A673 (cell line): ENCODE measurements around the gene HOMEZ. TPM values are rescaled to one million over a fixed set of nuclear protein-coding genes. Genes with fewer than 3 reads are reported as not detected.
"Not testable (repeated sequence)": the region's sequence is repeated elsewhere in the genome, so short reads cannot be mapped to it uniquely, and the experiment has no call there.

Experiments used
- BruUV-seq: library from RNA; stranded (reverse); fragments of 400-500 nt; replicated peaks from 2 replicates; lab custom pipeline; 2021; lab: Mats Ljungman, UMichigan
- CTCF ChIA-PET: fragments of 300-600 bp; sonication (Branson Sonifier 250); formaldehyde crosslinking; loops from one replicate; lab custom pipeline; 2022; ENCODE audit warnings: antibody characterized with exemption; lab: Charles Lee
- POLR2A ChIA-PET: fragments of 300-600 bp; sonication (Branson Sonifier 250); formaldehyde crosslinking; loops from one replicate; lab custom pipeline; 2022; ENCODE audit warnings: antibody characterized with exemption; ENCODE audit not compliant: low non-redundant PET; lab: Charles Lee
- DNase-seq: peaks from one replicate; pipeline ENCODE4 v3.0.0-alpha.2; 2015; ENCODE audit warnings: low spot score
- H3K27ac ChIP-seq: fragments of 200-600 bp; sonication (generic); 2 replicates; pipeline ENCODE4 v1.5.1; 2016; ENCODE audit warnings: mixed run types, low read depth, mild to moderate bottlenecking, mixed read lengths, antibody characterized with exemption, low read length; ENCODE audit not compliant: poor library complexity, severe bottlenecking
- H3K27me3 ChIP-seq: fragments of 200-600 bp; sonication (generic); replicated peaks from 2 replicates; pipeline ENCODE4 v1.6.1; 2017; ENCODE audit warnings: mixed run types, low read depth, mild to moderate bottlenecking, mixed read lengths, antibody characterized with exemption, low read length; ENCODE audit not compliant: insufficient read depth, poor library complexity
- H3K36me3 ChIP-seq: fragments of 200-600 bp; sonication (generic); 2 replicates; pipeline ENCODE4 v1.6.1; 2016; ENCODE audit warnings: mixed run types, mild to moderate bottlenecking, mixed read lengths, antibody characterized with exemption, low read length; ENCODE audit not compliant: insufficient read depth, poor library complexity, severe bottlenecking
- H3K4me1 ChIP-seq: fragments of 200-600 bp; sonication (generic); 2 replicates; pipeline ENCODE4 v1.6.1; 2017; ENCODE audit warnings: mixed run types, mild to moderate bottlenecking, mixed read lengths, antibody characterized with exemption, low read length; ENCODE audit not compliant: insufficient read depth, poor library complexity, severe bottlenecking
- H3K4me3 ChIP-seq: fragments of 200-600 bp; sonication (generic); 2 replicates; pipeline ENCODE4 v1.5.1; 2016; ENCODE audit warnings: low read depth, mixed run types, mild to moderate bottlenecking, mixed read lengths, low read length; ENCODE audit not compliant: poor library complexity, severe bottlenecking
- H3K9me3 ChIP-seq: fragments of 200-600 bp; sonication (generic); 2 replicates; pipeline ENCODE4 v1.6.1; 2016; ENCODE audit warnings: mixed run types, low read depth, mild to moderate bottlenecking, mixed read lengths, antibody characterized with exemption, low read length; ENCODE audit not compliant: poor library complexity, severe bottlenecking
- CTCF ChIP-seq: fragments of 300-800, 200-600 bp; sonication (generic); conservative IDR thresholded peaks from 2 replicates; pipeline ENCODE4 v1.5.1; 2017; ENCODE audit warnings: low read depth, mild to moderate bottlenecking, antibody characterized with exemption, low read length, moderate library complexity, mixed read lengths
- EZH2 ChIP-seq: fragments of 200-600 bp; sonication (generic); IDR thresholded peaks from 2 replicates; pipeline ENCODE4 v1.6.1; 2017; ENCODE audit warnings: borderline replicate concordance, low read depth, mild to moderate bottlenecking, mixed read lengths, antibody characterized with exemption, low read length; ENCODE audit not compliant: poor library complexity, severe bottlenecking
- intact Hi-C: fragments of 100-400 bp; cut with micrococcal nuclease; formaldehyde crosslinking; loops from one replicate; pipeline ENCODE4 v1.10.0; 2022; ENCODE audit not compliant: unreplicated experiment
- total RNA-seq: library from RNA; stranded (reverse); gene quantifications from 2 replicates; pipeline ENCODE4 v1.2.3, GENCODE V29; 2021

Gene HOMEZ
- total RNA-seq, 1 experiment from 2014 or later, result 6.3 TPM

- no peak for DNase-seq
- no TSS peak for BruUV-seq
- TF ChIP-seq CTCF (no peak), EZH2 (no peak)
- Histone ChIP-seq H3K4me1 (no peaks in the 10 kb centered on the region), H3K9me3 (no peaks in the 10 kb centered on the region), H3K4me3 (no peak overlapping the region), H3K27me3 (no peaks in the 10 kb centered on the region), H3K36me3 (no peaks in the 10 kb centered on the region), H3K27ac (no peak overlapping the region)
- POLR2A ChIA-PET, result no interaction called here
- CTCF ChIA-PET, result no interaction called here
- intact Hi-C loops, result no loop called here
These were observed 57.1 kb downstream of the HOMEZ start for GRCh38 chr14:23228812-23229211.

- Histone ChIP-seq H3K36me3 (no peaks in the 10 kb centered on the region), H3K27ac (no peak overlapping the region), H3K4me1 (no peaks in the 10 kb centered on the region), H3K9me3 (no peaks in the 10 kb centered on the region), H3K27me3 (peaks cover under 1% of the 10 kb centered on the region), H3K4me3 (no peak overlapping the region)
- intact Hi-C loops, result no loop called here
- POLR2A ChIA-PET, result no interaction called here
- no peak for TF ChIP-seq EZH2
- no peak for TF ChIP-seq CTCF
- no TSS peak for BruUV-seq
- no peak for DNase-seq
- CTCF ChIA-PET, result no interaction called here
These were observed 58.4 kb downstream of the HOMEZ start for GRCh38 chr14:23227566-23227965.

GRCh38 chr14:23224958-23225357, 61.0 kb downstream of the HOMEZ start:
- H3K27ac ChIP-seq, BruUV-seq, DNase-seq, H3K36me3 ChIP-seq, POLR2A ChIA-PET, intact Hi-C loops, H3K4me1 ChIP-seq, H3K4me3 ChIP-seq, H3K27me3 ChIP-seq, H3K9me3 ChIP-seq: not testable (repeated sequence)
- CTCF ChIA-PET, result interaction anchor here (0.6 kb wide), 1 partner anchor 19 kb away, joined by 4 read pairs; no protein-coding TSS in a partner anchor

Other genes starting within 250 kb of the HOMEZ start
- gene PSMB11, start 243.9 kb downstream of the HOMEZ start, total RNA-seq, result not detected in 2 replicates
- gene CDH24, start 228.6 kb downstream of the HOMEZ start, total RNA-seq, result 44.8 and 47.0 TPM in 2 replicates
- 325 and 339 TPM in 2 replicates for gene ACIN1, start 191.0 kb downstream of the HOMEZ start, total RNA-seq
- 50.3 and 54.5 TPM in 2 replicates for gene C14orf119, start 190.6 kb downstream of the HOMEZ start, total RNA-seq
- not detected in 2 replicates for gene CIROP, start 181.1 kb downstream of the HOMEZ start, total RNA-seq
- not detected in 2 replicates for gene CEBPE, start 166.9 kb downstream of the HOMEZ start, total RNA-seq
- 18.3 and 24.8 TPM in 2 replicates for gene SLC7A8, start 102.5 kb downstream of the HOMEZ start, total RNA-seq
- not detected in 2 replicates for gene RNF212B, start 48.2 kb downstream of the HOMEZ start, total RNA-seq
- 9.7 and 10.9 TPM in 2 replicates for gene PPP1R3E, start 16.7 kb upstream of the HOMEZ start, total RNA-seq
- 22.8 and 25.1 TPM in 2 replicates for gene BCL2L2, start 20.7 kb upstream of the HOMEZ start, total RNA-seq
- gene PABPN1, start 35.3 kb upstream of the HOMEZ start, total RNA-seq, result 275 and 287 TPM in 2 replicates
- gene SLC22A17, start 66.8 kb upstream of the HOMEZ start, total RNA-seq, result 23.0 and 28.4 TPM in 2 replicates
- 55.9 and 60.9 TPM in 2 replicates for gene EFS, start 79.0 kb upstream of the HOMEZ start, total RNA-seq
- gene IL25, start 86.7 kb upstream of the HOMEZ start, total RNA-seq, result not detected in 2 replicates
- not detected in 2 replicates for gene CMTM5, start 90.9 kb upstream of the HOMEZ start, total RNA-seq
- not detected in 2 replicates for gene MYH6, start 122.1 kb upstream of the HOMEZ start, total RNA-seq
- gene MYH7, start 149.5 kb upstream of the HOMEZ start, total RNA-seq, result not detected in 2 replicates
- 59.9 and 71.2 TPM in 2 replicates for gene NGDN, start 183.6 kb upstream of the HOMEZ start, total RNA-seq